Nucleus accumbens (tissue), 56 donors: Measurements from ENCODE around the gene CDC42EP2.

Experiments
- DNase-seq, 56 donors: peaks; one replicate each; lab custom pipeline; 2025; lab: John Stamatoyannopoulos, UW

Gene CDC42EP2

GRCh38 chr11:65314501-65315203, at the start of gene CDC42EP2:
TSS of gene CDC42EP2 (plus strand) at chr11:65314866. CDS start at chr11:65320899, 6,033 bp downstream.
- peak in 53 of 56 donors; percentile 51 to 94 (median 85) for DNase-seq

GRCh38 chr11:65266210-65266609, 48.5 kb upstream of the CDC42EP2 start:
- no peak for DNase-seq

- DNase-seq = peak in 45 of 56 donors; percentile 13 to 86 (median 53)
Observed at GRCh38 chr11:65274735-65275682, 39.7 kb upstream of the CDC42EP2 start.

GRCh38 chr11:65275906-65276305, 38.8 kb upstream of the CDC42EP2 start:
- no peak for DNase-seq

- no peak for DNase-seq
Observed at GRCh38 chr11:65277631-65278277, 36.9 kb upstream of the CDC42EP2 start.

GRCh38 chr11:65278356-65278755, 36.3 kb upstream of the CDC42EP2 start:
- DNase-seq = no peak

- no peak for DNase-seq
Observed at GRCh38 chr11:65279279-65279678, 35.4 kb upstream of the CDC42EP2 start.

GRCh38 chr11:65279741-65280440, 34.8 kb upstream of the CDC42EP2 start:
- DNase-seq = no peak

- DNase-seq = no peak
Observed at GRCh38 chr11:65280646-65281045, 34.0 kb upstream of the CDC42EP2 start.

- no peak for DNase-seq
Observed at GRCh38 chr11:65286686-65287085, 28.0 kb upstream of the CDC42EP2 start.

GRCh38 chr11:65287601-65288000, 27.1 kb upstream of the CDC42EP2 start:
- no peak for DNase-seq

- DNase-seq = peak in 19 of 56 donors; percentile 13 to 66 (median 29)
Observed at GRCh38 chr11:65288706-65289536, 25.7 kb upstream of the CDC42EP2 start.

- peak in 51 of 56 donors; percentile 22 to 87 (median 69) for DNase-seq
Observed at GRCh38 chr11:65290448-65291165, 24.1 kb upstream of the CDC42EP2 start.

- peak in 48 of 56 donors; percentile 11 to 91 (median 73) for DNase-seq
Observed at GRCh38 chr11:65291613-65292012, 23.1 kb upstream of the CDC42EP2 start.

- DNase-seq = no peak
Observed at GRCh38 chr11:65292890-65293289, 21.8 kb upstream of the CDC42EP2 start.

GRCh38 chr11:65293909-65294381, 20.7 kb upstream of the CDC42EP2 start:
- peak in 9 of 56 donors; percentile 16 to 50 (median 31) for DNase-seq

- DNase-seq = no peak
Observed at GRCh38 chr11:65295001-65295400, 19.7 kb upstream of the CDC42EP2 start.

- DNase-seq = no peak
Observed at GRCh38 chr11:65295571-65296341, 18.9 kb upstream of the CDC42EP2 start.
